ENCODE measurements around the gene MSANTD3.

The MSANTD3 gene

DNA sequence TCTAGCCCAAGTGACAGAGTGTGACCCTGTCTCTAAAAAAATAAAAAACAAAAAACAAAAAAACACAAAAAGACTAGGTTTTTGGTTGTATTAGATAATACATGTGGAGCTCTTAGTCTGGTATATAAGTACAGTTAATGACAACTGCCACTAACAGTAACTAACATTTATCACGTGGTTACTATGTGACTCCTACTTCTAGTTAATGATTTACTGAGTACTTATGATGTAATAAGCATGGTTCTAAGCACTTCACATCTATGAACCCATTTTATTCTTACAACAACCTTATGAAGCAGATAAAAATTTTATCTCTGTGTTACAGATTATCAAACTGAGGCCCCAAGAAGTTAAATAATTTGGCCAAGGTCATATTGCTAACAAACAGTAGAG lies 39.9 kb downstream of the MSANTD3 start:
- DNase-seq (ENCODE audit: low spot score) = no peak
- CTCF ChIA-PET = interaction anchor here (0.7 to 0.8 kb wide), 2 partner anchors 27 to 1051 kb away, joined by 4 read pairs; no protein-coding TSS in a partner anchor
- TF ChIP-seq, protein P1, sequence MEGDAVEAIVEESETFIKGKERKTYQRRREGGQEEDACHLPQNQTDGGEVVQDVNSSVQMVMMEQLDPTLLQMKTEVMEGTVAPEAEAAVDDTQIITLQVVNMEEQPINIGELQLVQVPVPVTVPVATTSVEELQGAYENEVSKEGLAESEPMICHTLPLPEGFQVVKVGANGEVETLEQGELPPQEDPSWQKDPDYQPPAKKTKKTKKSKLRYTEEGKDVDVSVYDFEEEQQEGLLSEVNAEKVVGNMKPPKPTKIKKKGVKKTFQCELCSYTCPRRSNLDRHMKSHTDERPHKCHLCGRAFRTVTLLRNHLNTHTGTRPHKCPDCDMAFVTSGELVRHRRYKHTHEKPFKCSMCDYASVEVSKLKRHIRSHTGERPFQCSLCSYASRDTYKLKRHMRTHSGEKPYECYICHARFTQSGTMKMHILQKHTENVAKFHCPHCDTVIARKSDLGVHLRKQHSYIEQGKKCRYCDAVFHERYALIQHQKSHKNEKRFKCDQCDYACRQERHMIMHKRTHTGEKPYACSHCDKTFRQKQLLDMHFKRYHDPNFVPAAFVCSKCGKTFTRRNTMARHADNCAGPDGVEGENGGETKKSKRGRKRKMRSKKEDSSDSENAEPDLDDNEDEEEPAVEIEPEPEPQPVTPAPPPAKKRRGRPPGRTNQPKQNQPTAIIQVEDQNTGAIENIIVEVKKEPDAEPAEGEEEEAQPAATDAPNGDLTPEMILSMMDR (conservative IDR thresholded peaks at IDR 0.05; ENCODE audit: low read depth) = no peak
- no peak overlapping the region for H3K27ac ChIP-seq
- POLR2A ChIA-PET (ENCODE audit: low non-redundant PET) = no interaction called here

DNA sequence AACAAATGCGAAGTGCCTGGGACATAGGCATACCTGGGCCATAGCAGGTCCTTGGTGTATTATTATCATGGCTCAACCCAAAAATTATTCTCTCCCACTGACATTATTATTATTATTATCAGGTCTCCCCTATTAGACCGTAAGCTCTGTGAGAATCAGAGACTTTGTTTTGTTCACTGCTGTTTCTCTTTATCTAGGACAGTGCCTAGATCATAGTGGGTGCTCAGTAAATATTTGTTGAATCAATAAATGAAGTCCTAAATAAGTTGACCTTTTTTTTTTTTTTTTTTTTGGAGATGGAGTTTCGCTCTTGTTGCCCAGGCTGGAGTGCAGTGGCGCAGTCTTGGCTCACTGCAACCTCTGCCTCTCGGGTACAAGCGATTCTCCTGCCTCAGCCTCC lies 41.1 kb downstream of the MSANTD3 start:
- TF ChIP-seq, protein P1 (conservative IDR thresholded peaks at IDR 0.05; ENCODE audit: low read depth) = no peak
- DNase-seq (ENCODE audit: low spot score) = no peak
- ChIA-PET CTCF (no interaction called here), POLR2A (ENCODE audit: low non-redundant PET) (no interaction called here)
- no peak overlapping the region for H3K27ac ChIP-seq

DNA sequence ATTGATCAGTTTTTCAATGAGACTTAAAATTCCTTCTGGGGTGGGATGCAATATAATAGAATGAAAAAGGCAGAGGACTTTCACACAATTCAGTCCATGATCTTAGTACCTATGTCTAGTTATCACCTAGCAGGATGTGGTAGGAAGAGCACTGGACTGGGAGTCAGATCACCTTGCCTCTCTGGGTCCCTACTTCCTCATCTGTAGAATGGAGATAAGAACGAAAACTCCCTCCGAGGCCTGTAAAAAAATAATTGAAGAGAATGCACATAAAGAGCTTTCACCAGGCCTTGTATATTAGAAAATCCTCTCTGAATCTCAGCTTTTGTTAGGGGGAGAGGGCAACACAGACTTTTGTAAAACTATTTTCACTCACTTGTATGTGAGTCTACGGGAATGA lies 45.3 kb downstream of the MSANTD3 start:
- no peak for DNase-seq (ENCODE audit: low spot score)
- ChIA-PET POLR2A (ENCODE audit: low non-redundant PET) (no interaction called here), CTCF (interaction anchor here (0.5 kb wide), 1 partner anchor 11 kb away, joined by 3 read pairs; no protein-coding TSS in a partner anchor)
- TF ChIP-seq, protein P1 (conservative IDR thresholded peaks at IDR 0.05; ENCODE audit: low read depth) = no peak
- no peak overlapping the region for H3K27ac ChIP-seq

DNA sequence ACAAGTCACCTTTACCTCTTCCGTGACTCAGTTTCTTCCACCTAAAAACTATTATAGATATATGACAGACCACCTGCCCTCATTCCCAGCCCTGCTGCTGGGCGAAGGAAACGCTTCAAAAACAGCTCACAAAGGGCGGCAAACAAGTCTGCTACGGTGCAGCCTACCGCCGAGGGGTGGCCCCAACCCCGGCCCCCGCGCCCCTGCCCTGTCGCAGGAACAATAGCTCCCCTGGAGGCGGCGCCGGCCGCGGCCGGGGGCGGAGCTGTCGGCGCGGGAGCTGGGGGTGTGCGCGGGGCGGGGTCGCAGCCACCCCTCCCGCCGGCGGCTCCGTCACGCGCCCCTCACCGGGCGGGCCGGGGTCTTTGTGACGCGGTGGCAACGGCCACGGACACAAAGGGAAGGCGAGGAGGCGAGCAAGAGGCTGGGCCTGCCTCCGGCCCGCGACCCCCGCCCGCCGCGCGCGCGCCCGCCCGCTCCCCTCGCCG lies 45.9 kb downstream of the MSANTD3 start, which contains the start of gene TMEFF1:
TSS of gene TMEFF1 (plus strand) at position 362 of the 488 bp plus-strand sequence. CDS start 396 bp downstream, outside the sequence.
- peak; percentile 57 for DNase-seq (ENCODE audit: low spot score)
- CTCF ChIA-PET = interaction anchor here (0.5 to 0.6 kb wide), 2 partner anchors 10 to 31 kb away, joined by 3 to 4 read pairs; no protein-coding TSS in a partner anchor
- TF ChIP-seq, protein P1 (conservative IDR thresholded peaks at IDR 0.05; ENCODE audit: low read depth) = peak; percentile 43
- H3K27ac ChIP-seq = no peak within 1 kb of the TSS
- POLR2A ChIA-PET (ENCODE audit: low non-redundant PET) = no interaction called here

DNA sequence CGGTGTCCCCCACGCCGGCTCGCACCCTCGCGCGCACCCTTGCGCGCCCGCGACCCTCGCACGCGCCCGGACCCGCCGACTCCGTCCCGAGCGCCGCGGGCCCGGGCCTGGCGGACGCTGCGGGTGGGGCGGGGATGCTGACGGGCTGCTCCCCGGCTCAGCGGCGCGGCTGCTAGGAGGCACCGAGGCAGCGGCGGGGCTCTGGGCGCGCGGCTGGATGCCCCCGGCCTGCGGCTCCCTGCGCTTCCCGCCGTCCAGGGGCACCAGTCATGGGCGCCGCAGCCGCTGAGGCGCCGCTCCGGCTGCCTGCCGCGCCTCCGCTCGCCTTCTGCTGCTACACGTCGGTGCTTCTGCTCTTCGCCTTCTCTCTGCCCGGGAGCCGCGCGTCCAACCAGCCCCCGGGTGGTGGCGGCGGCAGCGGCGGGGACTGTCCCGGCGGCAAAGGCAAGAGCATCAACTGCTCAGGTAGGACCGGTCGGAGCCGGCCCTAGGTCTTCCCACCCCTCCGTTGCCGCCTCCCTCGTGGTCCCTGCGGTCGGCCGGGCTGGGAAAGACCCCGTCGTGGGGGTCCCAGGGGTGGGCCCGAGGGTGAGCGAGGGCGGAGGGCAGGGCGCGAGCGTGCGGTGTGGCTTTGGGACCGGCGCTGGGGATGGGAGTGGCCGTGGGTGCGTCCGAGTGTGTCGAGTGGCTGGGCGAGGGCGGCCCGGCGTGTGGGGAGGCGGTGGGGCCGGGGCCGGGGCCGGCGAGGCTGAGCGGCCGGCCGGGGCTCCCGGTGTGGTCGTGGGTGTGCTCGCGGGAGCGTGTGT lies 46.5 kb downstream of the MSANTD3 start:
- TF ChIP-seq, protein P1 (conservative IDR thresholded peaks at IDR 0.05; ENCODE audit: low read depth) = no peak
- POLR2A ChIA-PET (ENCODE audit: low non-redundant PET) = no interaction called here
- CTCF ChIA-PET = interaction anchor here (0.6 kb wide), 1 partner anchor 32 kb away, joined by 4 read pairs; no protein-coding TSS in a partner anchor
- peak; percentile 48 for DNase-seq (ENCODE audit: low spot score)
- H3K27ac ChIP-seq = no peak overlapping the region

DNA sequence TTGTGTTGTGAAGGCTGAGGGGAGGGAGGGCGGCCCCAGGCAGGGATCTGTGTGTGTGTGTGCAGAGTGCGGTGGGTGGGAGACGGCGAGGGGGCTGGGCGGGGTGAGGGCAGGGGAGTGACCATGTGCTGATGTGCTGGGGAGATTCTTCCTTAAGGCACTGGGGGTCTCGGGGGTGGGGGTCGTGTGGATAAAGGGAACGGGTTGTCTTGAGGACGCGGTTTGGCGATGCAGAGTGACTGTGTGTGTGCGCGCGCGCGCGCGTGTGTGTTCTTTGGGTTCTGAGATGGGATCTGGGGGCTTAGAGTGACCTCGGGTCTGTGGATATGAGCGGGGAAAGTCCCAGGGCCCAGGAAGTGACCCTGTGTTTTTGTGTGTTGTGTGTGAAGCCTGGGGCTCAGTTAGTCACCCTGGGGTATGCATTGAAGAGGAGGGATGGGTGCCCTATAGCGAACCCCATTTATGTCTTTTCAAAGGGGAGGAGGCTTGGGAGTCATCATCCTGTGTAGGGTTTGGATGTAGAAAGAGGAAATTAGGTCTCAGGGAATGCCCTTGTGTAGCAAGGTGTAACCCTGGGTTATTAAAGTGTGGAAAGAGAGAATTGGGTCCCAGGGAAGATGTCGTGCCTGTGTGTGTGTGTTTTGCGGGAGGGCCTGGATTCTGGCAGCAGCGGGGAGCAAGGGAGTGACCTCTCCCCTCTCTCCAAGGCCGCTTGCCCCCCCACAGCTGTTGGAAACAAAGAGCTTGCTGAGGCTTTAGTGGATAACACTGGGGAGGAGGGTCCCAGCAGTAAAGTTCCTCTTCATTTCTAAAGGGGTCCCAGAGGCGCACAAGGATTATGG lies 47.4 kb downstream of the MSANTD3 start:
- no peak overlapping the region for H3K27ac ChIP-seq
- ChIA-PET CTCF (no interaction called here), POLR2A (ENCODE audit: low non-redundant PET) (no interaction called here)
- peak; percentile 16 for DNase-seq (ENCODE audit: low spot score)
- TF ChIP-seq, protein P1 (conservative IDR thresholded peaks at IDR 0.05; ENCODE audit: low read depth) = no peak
